HG03280 (cell line): ENCODE measurements around the gene SP3.

Experiments used
- ATAC-seq: cut with Tn5 transposase; IDR thresholded peaks from one replicate; pipeline ENCODE4 v1.9.1; 2021; ENCODE audit warnings: mild to moderate bottlenecking, moderate library complexity; ENCODE audit not compliant: unreplicated experiment

The SP3 gene

GRCh38 chr2:173997269-173997668 lies 32.1 kb upstream of the SP3 start:
- peak; percentile 93 for ATAC-seq

- no peak for ATAC-seq
Measured at GRCh38 chr2:173996766-173997165, 31.6 kb upstream of the SP3 start.

DNA sequence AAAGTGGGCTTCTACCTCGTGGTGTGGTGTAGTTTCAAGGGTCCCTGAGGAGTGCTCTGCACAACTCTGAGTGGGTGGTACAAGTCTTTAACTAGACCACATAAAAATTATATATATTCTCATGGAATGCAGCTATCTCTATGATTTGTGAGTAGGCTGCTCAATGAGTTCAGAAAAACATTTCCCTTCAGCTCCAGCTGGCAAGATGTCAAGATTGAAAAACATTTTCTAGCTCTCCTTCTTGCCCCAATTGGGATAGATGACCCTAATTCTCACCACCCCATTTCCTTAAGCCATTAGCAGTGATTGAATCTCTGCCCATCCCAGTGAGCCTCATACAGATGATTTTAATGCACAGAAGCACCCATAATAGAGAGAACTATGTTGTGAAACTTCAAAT lies 28.3 kb upstream of the SP3 start:
- no peak for ATAC-seq

DNA sequence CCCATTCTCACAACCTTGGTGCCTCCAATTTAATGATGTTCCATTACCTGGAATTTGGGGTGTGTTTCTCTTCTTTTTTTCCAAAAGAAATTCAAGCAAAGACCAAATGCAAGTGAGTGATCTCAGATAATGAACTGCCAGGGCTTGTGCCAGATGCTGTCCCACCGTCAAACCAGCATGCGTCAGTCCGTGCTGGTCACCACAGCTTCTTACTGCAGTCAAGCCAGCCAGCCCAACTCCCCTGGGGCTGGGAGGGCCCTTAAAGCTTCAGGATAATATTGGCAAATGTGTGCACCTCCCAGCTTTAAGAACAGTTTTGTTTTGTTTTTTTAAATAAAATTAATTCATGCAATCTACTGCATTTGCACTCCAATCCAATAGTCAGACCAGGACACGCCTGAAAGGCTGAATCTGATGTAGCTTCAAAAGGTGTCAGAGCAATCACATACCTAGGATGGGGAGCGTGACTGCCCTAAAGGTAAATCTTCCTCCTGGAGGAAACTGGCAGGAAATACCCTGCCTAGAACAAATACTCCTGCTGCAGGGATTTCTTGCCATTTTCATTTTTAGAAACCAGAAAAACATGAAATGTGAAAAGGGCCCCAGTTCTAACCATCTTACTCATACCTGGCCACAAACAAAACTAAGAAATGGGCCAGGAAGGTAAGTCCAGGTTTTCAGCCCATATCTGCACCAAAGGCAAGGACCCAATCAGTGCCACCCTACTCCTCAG lies 26.8 kb upstream of the SP3 start:
- ATAC-seq = no peak

GRCh38 chr2:173990970-173991819 lies 26.0 kb upstream of the SP3 start:
- ATAC-seq = peak; percentile 65

- no peak for ATAC-seq
Measured at GRCh38 chr2:173990245-173990644, 25.1 kb upstream of the SP3 start.

DNA sequence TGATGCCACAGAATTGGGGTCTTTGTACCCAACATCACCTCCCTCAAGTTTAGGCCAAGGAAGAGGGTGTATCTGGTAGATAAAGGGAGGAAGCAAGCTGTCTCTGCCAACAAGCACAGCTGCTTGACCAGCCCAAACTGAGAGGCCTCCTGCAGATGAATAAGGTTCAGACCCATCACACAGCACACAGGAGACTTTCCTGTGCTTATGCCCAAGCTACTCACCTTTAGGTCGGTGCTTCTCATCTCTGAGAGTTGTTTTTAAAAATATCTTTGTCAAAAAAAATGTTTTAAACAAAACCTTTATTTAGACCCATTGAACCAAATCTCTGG lies 24.7 kb upstream of the SP3 start:
- no peak for ATAC-seq

GRCh38 chr2:173989160-173989883 lies 24.1 kb upstream of the SP3 start:
- ATAC-seq = no peak

GRCh38 chr2:173986805-173987204 lies 21.6 kb upstream of the SP3 start:
- ATAC-seq = no peak

GRCh38 chr2:173985605-173985992 lies 20.4 kb upstream of the SP3 start:
- ATAC-seq = no peak

DNA sequence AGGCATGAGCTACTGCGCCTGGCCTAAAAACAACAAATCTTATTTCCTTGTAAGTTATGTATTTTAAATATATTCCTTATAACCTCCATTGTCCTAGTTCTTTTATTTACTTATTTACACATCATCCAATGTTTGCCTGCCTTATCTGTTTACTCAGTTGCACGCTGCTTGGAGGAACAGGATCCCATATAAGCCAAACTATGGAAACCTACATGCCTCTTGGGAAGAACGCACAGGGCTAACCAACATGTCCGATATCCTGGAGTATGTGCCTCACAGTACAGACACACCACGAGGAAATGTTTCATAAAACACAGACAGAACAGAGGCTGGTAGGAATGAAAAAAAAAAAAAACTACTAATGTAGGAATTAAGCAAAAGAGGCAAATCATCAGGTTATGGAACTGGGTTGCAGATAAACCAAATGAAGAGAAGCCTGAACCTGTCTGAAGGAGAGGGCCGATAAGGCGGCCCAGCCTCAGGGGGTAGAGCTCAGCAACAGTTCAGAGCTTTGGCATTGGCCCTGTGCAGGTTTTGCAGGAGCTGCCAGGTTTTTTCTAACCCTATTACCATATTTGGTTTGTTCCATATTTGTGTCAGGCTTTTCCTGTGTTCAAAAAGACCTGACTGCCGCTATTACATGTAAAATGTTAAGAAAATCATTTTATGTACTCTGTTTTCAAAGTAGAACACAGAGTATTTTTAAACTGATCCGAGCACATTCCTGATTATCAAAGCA lies 19.9 kb upstream of the SP3 start:
- ATAC-seq = no peak

- no peak for ATAC-seq
Measured at GRCh38 chr2:173983391-173983871, 18.3 kb upstream of the SP3 start.

DNA sequence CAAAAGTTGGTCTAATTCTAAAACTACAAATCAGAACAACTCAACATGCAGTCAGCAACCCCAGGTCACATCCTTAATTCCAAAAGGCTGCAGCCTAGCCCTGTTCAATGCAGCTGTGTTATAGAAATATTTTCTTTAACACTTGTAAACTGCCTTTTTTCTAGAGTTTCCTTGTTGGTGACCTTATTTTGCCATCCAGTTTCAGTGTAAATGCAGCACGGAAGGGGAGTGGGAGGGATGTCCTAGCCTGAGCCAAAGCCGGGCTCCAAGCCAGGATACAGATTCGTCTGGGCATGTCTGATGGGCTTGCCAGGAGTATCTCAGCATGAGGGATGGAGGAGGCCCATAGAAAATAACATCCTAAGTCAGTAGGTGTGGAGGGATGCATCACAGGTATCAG lies 17.7 kb upstream of the SP3 start:
- no peak for ATAC-seq

GRCh38 chr2:173982182-173982714 lies 17.1 kb upstream of the SP3 start:
- ATAC-seq = no peak

- no peak for ATAC-seq
Measured at GRCh38 chr2:173981520-173981919, 16.3 kb upstream of the SP3 start.

DNA sequence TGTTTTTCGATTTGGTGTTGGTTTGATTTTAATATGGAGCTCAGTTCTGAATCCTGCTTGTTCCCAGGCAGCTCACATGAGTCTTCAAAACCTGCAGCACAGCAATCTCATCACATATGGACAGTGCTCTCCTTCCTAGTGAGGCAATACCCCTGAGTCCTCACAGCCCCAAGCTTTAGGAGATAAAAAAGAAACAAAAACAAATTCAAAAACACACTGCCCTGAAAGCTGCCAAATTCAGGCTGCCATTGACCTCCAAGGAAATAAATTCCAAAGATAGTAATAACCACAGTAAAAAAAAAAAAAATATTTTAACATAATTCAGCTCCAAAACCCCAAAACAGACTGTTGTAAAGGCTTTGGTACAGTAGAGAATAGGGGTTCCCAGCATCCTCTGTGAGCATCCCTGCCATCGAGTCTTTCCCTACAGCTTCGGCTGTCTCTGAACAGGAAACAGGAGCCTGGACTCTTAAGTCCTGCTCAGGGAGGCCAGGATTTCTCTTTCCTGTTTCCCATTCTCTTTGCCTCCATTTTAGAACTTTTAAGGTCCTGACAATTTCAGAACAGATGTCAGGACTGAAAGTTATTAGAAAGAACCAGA lies 14.7 kb upstream of the SP3 start:
- no peak for ATAC-seq

- ATAC-seq = no peak
Measured at GRCh38 chr2:173978447-173978846, 13.3 kb upstream of the SP3 start.

- ATAC-seq = no peak
Measured at GRCh38 chr2:173972636-173973035, 7.5 kb upstream of the SP3 start.

DNA sequence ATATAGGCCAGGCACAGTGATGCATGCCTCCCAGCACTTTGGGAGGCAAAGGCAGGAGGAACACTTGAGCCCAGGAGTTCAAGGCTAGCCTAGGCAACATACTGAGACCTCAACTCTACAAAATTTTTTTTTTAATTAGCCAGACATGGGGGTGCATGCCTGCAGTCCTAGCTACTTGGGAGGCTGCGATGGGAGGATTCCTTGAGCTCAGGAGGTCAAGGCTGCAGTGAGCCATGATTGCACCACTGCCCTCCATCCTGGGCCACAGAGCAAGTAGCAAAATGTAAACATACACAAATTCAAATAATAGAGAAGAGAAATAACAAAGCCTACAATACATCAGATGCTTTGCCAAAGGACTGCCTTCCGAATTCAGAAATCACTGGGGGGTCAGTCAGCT lies 7.0 kb upstream of the SP3 start:
- no peak for ATAC-seq

DNA sequence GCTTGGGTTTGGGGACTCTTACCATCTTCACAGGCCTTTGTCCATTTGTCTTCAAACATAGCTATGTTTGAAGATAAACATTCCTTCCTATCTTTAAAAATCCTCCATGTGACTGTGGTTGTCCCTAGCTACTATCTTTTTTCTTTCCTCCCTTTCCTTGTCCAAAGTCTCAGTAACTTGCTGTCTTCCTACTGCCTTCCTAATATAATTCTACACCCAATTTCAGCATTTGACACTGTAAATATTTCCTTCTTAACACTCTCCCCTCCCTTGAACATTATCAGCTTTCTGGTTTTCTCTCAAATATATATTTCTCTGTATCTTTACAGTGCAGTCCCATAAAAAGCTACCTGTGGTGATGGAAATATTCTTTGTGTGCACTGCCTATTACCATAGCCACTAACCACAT lies 5.3 kb upstream of the SP3 start:
- ATAC-seq = no peak
